Ovary (tissue), 9 donors: ENCODE results near the gene LGALS1. TPM values are rescaled to one million over a fixed set of nuclear protein-coding genes. Genes with fewer than 3 reads are reported as not detected.

Source experiments
- DNase-seq, 5 donors: peaks; one replicate each; pipeline ENCODE4 v3.0.0-alpha.2; 2019 to 2020
- H3K27ac ChIP-seq, 2 donors: fragments of 200-600 bp; one replicate each; pipeline versions ENCODE4 v1.5.1 to v1.8.0; 2019 to 2022
- H3K27me3 ChIP-seq: fragments of 200-600 bp; one replicate; pipeline ENCODE4 v1.8.0; 2022
- H3K36me3 ChIP-seq: fragments of 200-600 bp; sonication (generic); one replicate; pipeline ENCODE4 v1.5.1; 2019
- H3K4me1 ChIP-seq: one replicate; pipeline ENCODE4 v1.8.1; 2013; ENCODE audit warnings: mild to moderate bottlenecking, moderate library complexity; ENCODE audit not compliant: insufficient read depth
- H3K4me3 ChIP-seq: fragments of 200-600 bp; sonication (generic); one replicate; pipeline ENCODE4 v1.5.1; 2017
- H3K9me3 ChIP-seq, 2 donors: fragments of 200-600 bp in 1 of 2; sonication (generic) in 1 of 2; one replicate each; pipeline versions ENCODE4 v1.5.1 to v1.8.1; 2013 to 2019; ENCODE audit warnings: mild to moderate bottlenecking in 1 of 2, moderate library complexity in 1 of 2
- EP300 ChIP-seq: sonication (generic); formaldehyde crosslinking; IDR thresholded peaks from one replicate; pipeline ENCODE4 v1.6.1; 2017; ENCODE audit warnings: antibody characterized with exemption
- POLR2A ChIP-seq: fragments of 450-650 bp; IDR thresholded peaks from one replicate; pipeline ENCODE4 v1.6.1; 2017; ENCODE audit warnings: antibody characterized with exemption, mild to moderate bottlenecking, moderate library complexity
- WGBS, 3 donors: extraction: QIAGEN DNeasy Blood & Tissue Kit in 1 of 3; methylation state at CpG; one replicate each; pipeline versions ENCODE4 v1.1.5 to v1.1.7; 2013 to 2017; 5-methylcytosine and 5-hydroxymethylcytosine counted together
- intact Hi-C, 4 donors: fragments of 100-400 bp; cut with DNase I; formaldehyde crosslinking; loops; one replicate each; pipeline versions ENCODE4 v1.11.0 to v1.15.1; 2022 to 2023
- polyA plus RNA-seq, 2 donors: library from polyadenylated mRNA; stranded (reverse); fragments of 200-250 nt in 1 of 2; fragments of 350-450 nt in 1 of 2; fragmentation: Illumina TruSeq in 1 of 2; extraction: RNeasy Lipid Tissue Mini Kit (QIAGEN cat#74804) in 1 of 2; gene quantifications; one replicate each; pipeline ENCODE4 v1.2.3, GENCODE V29; 2013 to 2014
- total RNA-seq, 7 donors: library from RNA; depleted of rRNA in 2 of 7; stranded (reverse); fragments of >200 nt in 2 of 7; fragmentation: NEBNext Ultra II Directional in 3 of 7; extraction: Animal tissue kit (Norgen Biotek cat#: 25700) in 3 of 7; gene quantifications; one replicate each; pipeline versions ENCODE4 v1.1.0 to v1.2.4, GENCODE V29; 2016 to 2023
- TF ChIP-seq, protein P1 (sequence below), 3 donors: fragments of 450-650 bp in 2 of 3; fragments of 200-600 bp in 1 of 3; IDR thresholded peaks; one replicate each; pipeline versions ENCODE4 v1.5.1 to v1.8.0; 2016 to 2022; ENCODE audit warnings: antibody characterized with exemption in 3 of 3, mild to moderate bottlenecking in 1 of 3
- donor health status: DM: no; HTN: no; CAD: no; lungs with moderate emphysema.
- donor health status: DM: no; HTN: no; CAD: no.
- donor health status: Bipolar disorder and iron deficiency.
- donor health status: DM: yes; HTN: yes; CAD: no.
- donor health status: DM: no; HTN: no; CAD: no.
- donor health status: DM: yes; HTN: yes; CAD: no.

Gene LGALS1
- total and polyA plus RNA-seq, 9 donors: 331 to 1,819 (median 1,125) TPM

DNA sequence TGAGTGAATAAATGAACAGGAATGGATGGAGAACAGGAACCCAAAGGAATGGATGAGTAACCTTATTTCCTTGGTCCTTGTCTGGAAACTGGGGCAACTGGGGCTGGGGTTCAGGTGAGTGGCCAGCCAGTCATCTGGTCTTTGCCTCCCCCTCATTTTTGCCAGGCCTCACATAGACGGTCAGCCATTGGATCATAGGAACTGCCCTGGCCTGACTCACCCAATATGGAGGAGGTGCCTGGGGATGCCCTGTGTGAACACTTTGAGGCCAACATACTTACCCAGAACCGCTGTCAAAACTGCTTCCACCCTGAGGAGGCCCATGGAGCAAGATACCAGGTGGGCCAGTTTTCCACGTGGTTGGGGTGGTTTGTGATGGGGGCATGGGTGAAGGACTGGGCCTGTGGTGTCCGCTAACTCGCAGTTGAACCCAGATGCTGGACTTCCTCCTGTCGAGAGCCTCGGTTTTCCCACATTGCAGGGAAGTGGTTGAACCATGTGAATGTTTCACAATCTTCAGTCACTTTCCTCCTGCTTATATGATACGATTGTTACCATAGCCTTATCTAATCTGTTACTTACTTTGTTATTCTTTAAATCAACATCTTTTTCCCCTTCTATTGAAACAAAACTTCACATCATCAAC lies 25.8 kb downstream of the LGALS1 start:
- no peak for DNase-seq
- H3K36me3 ChIP-seq: no peaks in the 10 kb centered on the region
- no peak overlapping the region for H3K4me3 ChIP-seq
- no peaks in the 10 kb centered on the region for H3K27me3 ChIP-seq
- H3K4me1 ChIP-seq: peaks cover 2% of the 10 kb centered on the region
- TF ChIP-seq EP300 (no peak), POLR2A (no peak)
- TF ChIP-seq, protein P1, sequence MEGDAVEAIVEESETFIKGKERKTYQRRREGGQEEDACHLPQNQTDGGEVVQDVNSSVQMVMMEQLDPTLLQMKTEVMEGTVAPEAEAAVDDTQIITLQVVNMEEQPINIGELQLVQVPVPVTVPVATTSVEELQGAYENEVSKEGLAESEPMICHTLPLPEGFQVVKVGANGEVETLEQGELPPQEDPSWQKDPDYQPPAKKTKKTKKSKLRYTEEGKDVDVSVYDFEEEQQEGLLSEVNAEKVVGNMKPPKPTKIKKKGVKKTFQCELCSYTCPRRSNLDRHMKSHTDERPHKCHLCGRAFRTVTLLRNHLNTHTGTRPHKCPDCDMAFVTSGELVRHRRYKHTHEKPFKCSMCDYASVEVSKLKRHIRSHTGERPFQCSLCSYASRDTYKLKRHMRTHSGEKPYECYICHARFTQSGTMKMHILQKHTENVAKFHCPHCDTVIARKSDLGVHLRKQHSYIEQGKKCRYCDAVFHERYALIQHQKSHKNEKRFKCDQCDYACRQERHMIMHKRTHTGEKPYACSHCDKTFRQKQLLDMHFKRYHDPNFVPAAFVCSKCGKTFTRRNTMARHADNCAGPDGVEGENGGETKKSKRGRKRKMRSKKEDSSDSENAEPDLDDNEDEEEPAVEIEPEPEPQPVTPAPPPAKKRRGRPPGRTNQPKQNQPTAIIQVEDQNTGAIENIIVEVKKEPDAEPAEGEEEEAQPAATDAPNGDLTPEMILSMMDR (IDR thresholded peaks at IDR 0.05): no peak
- WGBS, 3 donors: 70 to 72% (median 70%) methylated on average over 8 of the region's 8 CpGs
- intact Hi-C loops: no loop called here
- H3K27ac ChIP-seq: no peak overlapping the region
- H3K9me3 ChIP-seq: no peaks in the 10 kb centered on the region

DNA sequence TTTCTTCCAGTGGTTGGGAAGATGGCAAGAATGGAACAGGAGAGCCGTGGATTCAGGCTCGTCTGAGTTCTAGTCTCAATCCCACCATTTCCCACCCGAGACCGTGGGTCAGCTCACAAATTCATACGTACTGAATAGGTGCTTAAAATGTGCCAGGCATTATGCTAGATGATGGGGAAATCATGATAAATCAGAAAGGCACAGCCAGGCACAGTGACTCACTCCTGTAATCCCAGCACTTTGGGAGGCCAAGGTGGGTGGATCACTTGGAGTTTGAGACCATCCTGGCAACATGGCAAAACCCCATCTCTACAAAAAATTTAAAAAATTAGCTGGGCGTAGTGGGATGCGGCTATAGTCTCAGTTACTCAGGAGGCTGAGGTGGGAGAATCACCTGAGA lies 28.5 kb downstream of the LGALS1 start:
- no peaks in the 10 kb centered on the region for H3K27me3 ChIP-seq
- intact Hi-C loops: no loop called here
- no peak overlapping the region for H3K4me3 ChIP-seq
- no peak overlapping the region for H3K27ac ChIP-seq
- H3K36me3 ChIP-seq: no peaks in the 10 kb centered on the region
- WGBS, 3 donors: 78 to 81% (median 81%) methylated on average over 7 of the region's 7 CpGs
- TF ChIP-seq, protein P1 (IDR thresholded peaks at IDR 0.05): no peak
- TF ChIP-seq POLR2A (no peak), EP300 (no peak)
- H3K4me1 ChIP-seq: no peaks in the 10 kb centered on the region
- DNase-seq: no peak
- no peaks in the 10 kb centered on the region for H3K9me3 ChIP-seq

- intact Hi-C loops: no loop called here
- Histone ChIP-seq H3K4me1 (no peaks in the 10 kb centered on the region), H3K9me3 (no peaks in the 10 kb centered on the region), H3K27me3 (no peaks in the 10 kb centered on the region), H3K27ac (no peak overlapping the region), H3K36me3 (no peaks in the 10 kb centered on the region), H3K4me3 (no peak overlapping the region)
- WGBS, 3 donors: 83 to 86% (median 83%) methylated on average over 3 of the region's 3 CpGs
- TF ChIP-seq, protein P1 (IDR thresholded peaks at IDR 0.05): no peak
- no peak for TF ChIP-seq POLR2A
- no peak for TF ChIP-seq EP300
- DNase-seq: no peak
Measured at GRCh38 chr22:37704645-37705044, 29.2 kb downstream of the LGALS1 start.

GRCh38 chr22:37705205-37705604 lies 29.8 kb downstream of the LGALS1 start:
- H3K36me3 ChIP-seq: no peaks in the 10 kb centered on the region
- no peak for DNase-seq
- intact Hi-C loops: no loop called here
- TF ChIP-seq POLR2A: no peak
- TF ChIP-seq, protein P1 (IDR thresholded peaks at IDR 0.05): no peak
- TF ChIP-seq EP300: no peak
- no peak overlapping the region for H3K4me3 ChIP-seq
- no peaks in the 10 kb centered on the region for H3K9me3 ChIP-seq
- H3K4me1 ChIP-seq: no peaks in the 10 kb centered on the region
- WGBS, 3 donors: 93 to 97% (median 96%) methylated on average over 3 of the region's 3 CpGs
- no peaks in the 10 kb centered on the region for H3K27me3 ChIP-seq
- no peak overlapping the region for H3K27ac ChIP-seq
